Measurements from ENCODE around the gene MYZAP. TPM values are rescaled to one million over a fixed set of nuclear protein-coding genes. Genes with fewer than 3 reads are reported as not detected.

MYZAP gene
- polyA plus RNA-seq, 5 donors: 63.0 to 71.8 (median 66.9) TPM

Other genes with a start within 250 kb of the MYZAP start
- gene CGNL1, start 215.4 kb upstream of the MYZAP start, polyA plus RNA-seq (ENCODE audit: insufficient read depth in 1 of 5, insufficient read length in 5 of 5, low replicate concordance in 1 of 5): 10 to 100 TPM; 20.9 to 39.8 (median 28.7) TPM
- 10 to 100 TPM; 39.9 to 74.6 (median 49.3) TPM for gene POLR2M, start 114.8 kb downstream of the MYZAP start, polyA plus RNA-seq (ENCODE audit: insufficient read depth in 1 of 5, insufficient read length in 5 of 5, low replicate concordance in 1 of 5)

Measured in right lung (tissue), 5 donors.